Astrocyte (in vitro differentiated cells and primary cell): ENCODE results near the gene WDCP.

ENCODE experiments used
- CTCF ChIP-seq: IDR thresholded peaks from 2 replicates; pipeline ENCODE4 v1.5.1; 2011; ENCODE audit warnings: low read depth, mild to moderate bottlenecking, inconsistent platforms, low read length, moderate library complexity; ENCODE audit not compliant: insufficient read depth
- EZH2 ChIP-seq: IDR thresholded peaks from 2 replicates; pipeline ENCODE4 v1.6.1; 2012; ENCODE audit warnings: mild to moderate bottlenecking, low read length, inconsistent platforms; ENCODE audit not compliant: insufficient read depth

GRCh38 chr2:24082787-24083566 is 35.8 kb upstream of the WDCP start:
- no peak for TF ChIP-seq CTCF
- no peak for TF ChIP-seq EZH2
